Ishikawa (cell line): ENCODE data around the gene PODXL2.

Experiments used
- CEBPB ChIP-seq: IDR thresholded peaks from 2 replicates; pipeline ENCODE4 v1.6.1; 2012
- CREB1 ChIP-seq: IDR thresholded peaks from 2 replicates; pipeline ENCODE4 v1.6.1; 2012; ENCODE audit warnings: low read depth
- EGR1 ChIP-seq: IDR thresholded peaks from 2 replicates; pipeline ENCODE4 v1.6.1; 2012
- EP300 ChIP-seq: IDR thresholded peaks from 2 replicates; pipeline ENCODE4 v1.6.1; 2012; ENCODE audit warnings: borderline replicate concordance
- FOXM1 ChIP-seq: IDR thresholded peaks from 2 replicates; pipeline ENCODE4 v1.6.1; 2012; ENCODE audit warnings: low read depth, borderline replicate concordance
- MAX ChIP-seq: IDR thresholded peaks from 2 replicates; pipeline ENCODE4 v1.6.1; 2012
- NFIC ChIP-seq: IDR thresholded peaks from 2 replicates; pipeline ENCODE4 v1.6.1; 2012
- RAD21 ChIP-seq: IDR thresholded peaks from 2 replicates; pipeline ENCODE4 v1.6.1; 2012; ENCODE audit warnings: low read depth
- REST ChIP-seq: IDR thresholded peaks from 2 replicates; pipeline ENCODE4 v1.6.1; 2012; ENCODE audit warnings: low read depth, mild to moderate bottlenecking
- TAF1 ChIP-seq: IDR thresholded peaks from 2 replicates; pipeline ENCODE4 v1.6.1; 2012; ENCODE audit warnings: low read depth, mild to moderate bottlenecking
- TCF12 ChIP-seq: IDR thresholded peaks from 2 replicates; pipeline ENCODE4 v1.6.1; 2012; ENCODE audit warnings: low read depth
- TEAD4 ChIP-seq: IDR thresholded peaks from 2 replicates; pipeline ENCODE4 v1.6.1; 2012
- USF1 ChIP-seq: IDR thresholded peaks from 2 replicates; pipeline ENCODE4 v1.6.1; 2012
- YY1 ChIP-seq: IDR thresholded peaks from 2 replicates; pipeline ENCODE4 v1.6.1; 2012; ENCODE audit warnings: low read depth
- ZBTB7A ChIP-seq: IDR thresholded peaks from 2 replicates; pipeline ENCODE4 v1.6.1; 2012; ENCODE audit warnings: low read depth

Gene PODXL2

GRCh38 chr3:127677541-127678314 is 48.7 kb downstream of the PODXL2 start:
- no peak for TF ChIP-seq YY1
- TF ChIP-seq NFIC, result no peak
- TF ChIP-seq TCF12, result no peak
- TF ChIP-seq FOXM1, result no peak
- TF ChIP-seq CEBPB, result no peak
- TF ChIP-seq TAF1, result no peak
- no peak for TF ChIP-seq RAD21
- TF ChIP-seq REST, result no peak
- no peak for TF ChIP-seq EP300
- TF ChIP-seq USF1, result no peak
- no peak for TF ChIP-seq EGR1
- TF ChIP-seq MAX, result no peak
- TF ChIP-seq TEAD4, result no peak
- no peak for TF ChIP-seq CREB1
- TF ChIP-seq ZBTB7A, result no peak

- no peak for TF ChIP-seq EP300
- no peak for TF ChIP-seq MAX
- TF ChIP-seq USF1, result no peak
Measured at GRCh38 chr3:127678315-127678599, 49.3 kb downstream of the PODXL2 start.

GRCh38 chr3:127678611-127679533 is 49.9 kb downstream of the PODXL2 start:
- no peak for TF ChIP-seq EP300
- TF ChIP-seq TAF1, result no peak
- TF ChIP-seq ZBTB7A, result no peak
- TF ChIP-seq RAD21, result no peak
- no peak for TF ChIP-seq TEAD4
- no peak for TF ChIP-seq FOXM1
- no peak for TF ChIP-seq NFIC
- no peak for TF ChIP-seq TCF12
- TF ChIP-seq YY1, result no peak
- no peak for TF ChIP-seq CEBPB
- TF ChIP-seq USF1, result no peak
- TF ChIP-seq REST, result no peak
- TF ChIP-seq EGR1, result no peak
- TF ChIP-seq MAX, result no peak
- no peak for TF ChIP-seq CREB1

GRCh38 chr3:127679534-127680145 is 50.7 kb downstream of the PODXL2 start:
- no peak for TF ChIP-seq REST
- TF ChIP-seq TCF12, result no peak
- TF ChIP-seq RAD21, result no peak
- TF ChIP-seq USF1, result no peak
- TF ChIP-seq TAF1, result no peak
- no peak for TF ChIP-seq CEBPB
- no peak for TF ChIP-seq YY1
- no peak for TF ChIP-seq EP300
- no peak for TF ChIP-seq CREB1
